NCI-H2107 treated with DMSO at 0.1 percent for 48 hours (cell line): ENCODE results near the gene SMIM43.
"Not testable (repeated sequence)": the region's sequence is repeated elsewhere in the genome, so short reads cannot be mapped to it uniquely, and the experiment has no call there.

Experiments
- DNase-seq: peaks from one replicate; lab custom pipeline; 2025; ENCODE audit not compliant: unreplicated experiment; lab: John Stamatoyannopoulos, UW

Gene SMIM43

DNA sequence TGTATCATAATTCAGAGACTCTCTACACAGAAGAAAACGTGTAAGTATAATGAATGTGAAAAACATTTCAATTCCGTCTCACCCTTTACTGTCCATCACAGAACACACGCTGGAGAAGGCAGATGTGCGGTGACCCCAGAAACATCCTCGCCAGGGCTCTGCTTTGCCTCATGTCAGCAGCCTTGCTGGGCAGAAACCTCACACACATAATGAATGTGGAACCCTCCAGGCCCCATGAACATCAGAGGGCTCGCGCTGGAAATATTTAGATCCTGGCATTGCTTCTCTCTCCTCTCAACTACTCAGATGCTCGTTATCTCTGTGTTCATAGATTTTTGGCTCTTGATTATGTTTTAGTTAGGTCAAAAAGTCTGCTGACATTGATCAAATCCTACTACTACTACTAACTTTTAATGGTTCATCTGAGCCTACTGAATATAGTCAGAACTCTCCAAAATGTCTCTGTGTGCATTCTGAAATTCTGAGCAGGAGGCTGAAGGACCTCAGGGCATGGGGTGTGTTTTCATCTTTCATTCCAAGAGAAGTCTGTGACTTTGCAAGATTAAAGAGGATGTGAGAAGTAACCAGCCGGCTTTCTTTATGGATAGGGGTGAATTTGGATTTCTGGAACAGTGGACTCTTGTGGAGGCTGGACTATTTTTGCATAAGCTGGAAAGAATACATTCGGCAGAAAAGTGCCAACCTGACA is 27.0 kb downstream of the SMIM43 start:
- DNase-seq = no peak

DNA sequence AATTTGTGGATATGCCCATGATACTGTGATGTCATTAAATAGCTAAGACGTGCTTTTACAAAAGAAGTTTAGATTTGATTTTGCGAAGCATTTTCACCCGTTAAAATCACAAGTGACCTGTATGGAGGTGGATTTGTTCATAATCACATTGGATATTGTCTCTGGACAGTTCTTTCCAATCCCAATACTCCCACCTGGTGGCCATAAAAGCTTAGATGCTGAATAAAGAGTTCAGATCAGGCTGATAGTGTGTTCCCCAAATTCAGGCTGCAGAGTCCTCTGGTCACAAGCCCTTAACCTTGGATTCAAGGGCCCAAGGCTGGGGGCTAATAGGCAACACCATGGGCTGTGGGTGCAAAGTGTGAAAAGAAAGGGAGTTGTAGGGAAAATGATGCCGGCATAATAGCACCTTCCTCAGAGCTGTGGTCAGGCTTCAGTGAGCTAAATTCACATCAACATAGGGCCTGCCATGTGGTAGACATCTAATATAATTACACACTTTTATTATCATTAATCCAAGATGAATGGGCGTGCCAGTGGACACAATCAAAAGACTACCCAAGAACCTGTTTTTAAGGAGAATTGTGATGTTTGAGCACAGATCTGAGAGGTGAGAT is 28.1 kb downstream of the SMIM43 start:
- DNase-seq = peak; percentile 38

DNA sequence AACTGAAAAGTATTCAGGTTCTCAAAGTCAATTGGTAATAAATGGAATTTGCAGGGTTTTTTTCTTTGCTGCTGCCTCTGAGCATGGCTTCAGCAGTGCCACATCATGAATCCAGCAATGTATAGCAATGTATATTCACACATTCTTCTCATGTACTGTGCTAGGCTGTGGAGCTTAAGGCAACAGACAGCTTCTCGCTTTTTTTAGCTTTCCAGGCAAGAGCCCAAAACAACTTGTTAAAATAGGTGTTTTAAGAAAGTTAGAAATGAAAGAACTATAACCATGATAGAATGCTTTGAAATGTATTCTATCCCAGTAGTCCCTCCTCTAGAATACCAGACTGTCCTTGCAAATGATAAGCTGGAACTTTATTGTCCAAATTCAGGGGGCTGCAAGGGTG is 30.4 kb downstream of the SMIM43 start:
- DNase-seq = no peak

DNA sequence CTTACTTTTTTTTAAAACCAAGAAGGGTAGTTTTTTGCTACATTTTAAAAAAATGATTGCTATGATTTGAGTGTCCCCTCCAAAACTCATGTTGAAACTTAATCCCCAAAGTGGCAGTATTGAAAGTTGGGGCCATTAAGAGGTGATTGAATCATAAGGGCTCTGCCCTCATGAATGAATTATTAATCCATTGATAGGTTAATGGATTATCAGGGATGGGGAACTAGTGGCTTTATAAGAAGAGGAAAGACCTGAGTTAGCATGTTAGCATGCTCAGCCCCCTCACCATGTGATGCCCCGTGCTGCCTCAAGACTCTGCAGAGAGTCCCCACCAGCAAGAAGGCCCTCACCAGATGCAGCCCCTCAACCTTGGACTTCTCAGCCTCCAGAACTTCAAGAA is 31.0 kb downstream of the SMIM43 start:
- no peak for DNase-seq

DNA sequence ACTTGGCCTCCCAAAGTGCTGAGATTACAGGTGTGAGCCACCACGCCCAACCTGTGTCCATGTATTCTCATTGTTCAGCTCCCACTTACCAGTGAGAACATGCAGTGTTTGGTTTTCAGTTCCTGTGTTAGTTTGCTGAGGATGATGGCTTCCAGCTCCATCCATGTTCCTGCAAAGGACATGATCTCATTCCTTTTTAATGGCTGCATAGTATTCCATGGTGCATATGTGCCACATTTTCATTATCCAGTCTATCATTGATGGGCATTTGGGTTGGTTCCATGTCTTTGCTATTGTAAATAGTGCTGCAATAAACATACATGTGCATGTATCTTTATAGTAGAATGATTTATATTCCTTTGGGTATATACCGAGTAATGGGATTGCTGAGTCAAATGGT is 35.2 kb downstream of the SMIM43 start:
- not testable (repeated sequence) for DNase-seq

DNA sequence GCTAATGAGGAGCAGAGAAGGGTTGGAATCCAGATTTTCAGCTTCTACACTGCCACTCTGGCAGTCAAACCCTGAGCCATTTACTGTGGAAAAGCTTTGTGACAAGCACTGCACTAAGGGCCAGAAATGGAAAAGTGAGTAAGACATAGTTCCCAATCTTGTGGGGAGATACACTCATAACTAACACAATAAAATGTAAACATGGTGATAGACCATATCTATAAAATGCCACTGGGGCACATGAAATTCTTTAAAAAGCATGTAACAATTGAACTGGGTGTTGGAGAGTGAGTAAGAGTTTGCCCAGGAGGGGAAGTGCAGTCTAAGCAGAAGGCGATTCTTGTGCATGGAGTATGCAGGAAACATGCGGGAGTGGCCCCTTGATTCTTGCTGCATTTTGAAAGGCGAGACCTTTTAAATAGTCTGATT is 36.2 kb downstream of the SMIM43 start:
- DNase-seq = no peak

DNA sequence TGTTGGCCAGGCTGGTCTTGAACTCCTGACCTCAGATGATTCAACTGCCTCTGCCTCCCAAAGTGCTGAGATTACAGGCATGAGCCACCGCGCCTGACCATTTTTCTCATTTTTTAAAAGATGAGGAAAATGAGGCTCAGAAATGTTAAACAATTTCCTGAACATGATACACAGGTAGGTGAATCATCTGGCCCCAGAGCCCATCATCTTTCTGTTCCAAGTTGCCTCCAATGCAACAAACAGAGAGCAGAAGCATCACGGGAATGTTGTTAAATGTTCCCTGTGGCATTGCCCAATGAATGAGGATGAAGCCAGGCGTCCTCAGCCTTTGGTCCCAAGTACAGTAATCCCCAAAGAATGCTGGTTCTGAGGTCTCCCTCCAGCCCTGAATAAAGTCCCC is 36.9 kb downstream of the SMIM43 start:
- DNase-seq = no peak

DNA sequence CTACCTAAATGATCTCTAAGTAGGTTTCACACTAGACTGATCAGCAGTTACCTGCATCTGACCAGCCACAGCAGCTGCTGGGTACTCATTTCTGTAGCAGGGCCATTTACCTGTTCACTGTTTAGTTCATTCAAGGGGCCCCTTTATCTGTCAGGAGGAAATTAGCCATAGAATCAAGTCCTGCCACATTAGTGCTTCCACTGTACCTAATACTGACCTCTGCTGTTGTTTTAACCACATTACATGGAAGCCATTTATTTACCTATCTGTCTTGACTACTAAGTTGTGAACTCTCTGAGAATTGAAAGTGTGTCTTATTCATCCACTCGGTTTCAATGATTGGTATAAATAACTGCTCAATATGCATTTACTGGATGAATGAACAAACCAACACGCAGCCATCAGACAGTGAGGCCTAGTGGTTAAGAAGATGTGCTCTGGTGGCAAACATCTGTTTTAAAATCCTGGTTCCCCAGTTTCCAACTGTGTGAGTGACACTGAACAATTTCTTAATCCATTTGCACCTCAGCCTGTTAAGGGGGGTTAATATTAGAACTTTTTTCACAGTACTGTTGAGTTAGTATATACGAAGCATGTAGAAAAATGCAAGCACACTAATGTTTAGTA is 38.2 kb downstream of the SMIM43 start:
- peak; percentile 63 for DNase-seq

DNA sequence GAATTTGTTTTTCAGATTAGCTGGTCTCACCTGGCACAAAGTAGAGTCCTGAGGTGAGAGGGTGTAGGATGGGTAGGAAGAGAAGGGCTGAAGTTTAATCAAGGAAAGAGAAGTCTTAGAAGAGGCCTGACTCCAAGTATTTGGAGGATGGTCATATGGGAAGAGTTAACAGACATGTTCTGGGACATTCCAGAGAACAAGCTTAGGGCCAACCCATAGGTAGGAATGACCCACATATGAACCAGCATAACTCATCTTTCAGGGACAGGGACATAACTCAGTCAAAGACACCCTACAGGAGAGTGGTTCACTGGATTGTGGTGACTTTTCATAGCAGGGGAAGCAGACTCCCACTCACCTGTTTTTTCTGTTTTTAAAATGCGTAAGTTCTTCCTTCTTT is 40.3 kb downstream of the SMIM43 start:
- no peak for DNase-seq

DNA sequence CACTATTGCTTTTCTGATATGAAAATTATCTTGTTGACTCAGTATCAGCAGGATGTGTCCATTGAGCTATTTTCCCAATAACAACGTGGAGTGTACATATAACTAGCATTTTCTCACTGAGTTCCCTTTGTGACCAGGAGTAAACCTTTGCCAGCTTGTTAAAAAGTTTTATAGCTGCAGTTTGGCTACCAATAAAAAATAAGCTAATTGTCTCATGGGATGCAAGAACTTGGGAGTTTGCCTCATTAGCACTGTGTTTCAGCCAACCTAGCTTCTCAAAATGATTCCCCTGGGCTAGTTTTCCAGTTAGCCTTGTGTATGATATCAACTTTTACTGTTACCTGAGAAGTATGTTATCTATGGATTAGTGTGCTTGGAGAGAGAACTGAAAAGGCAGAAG is 43.3 kb downstream of the SMIM43 start:
- DNase-seq = no peak

DNA sequence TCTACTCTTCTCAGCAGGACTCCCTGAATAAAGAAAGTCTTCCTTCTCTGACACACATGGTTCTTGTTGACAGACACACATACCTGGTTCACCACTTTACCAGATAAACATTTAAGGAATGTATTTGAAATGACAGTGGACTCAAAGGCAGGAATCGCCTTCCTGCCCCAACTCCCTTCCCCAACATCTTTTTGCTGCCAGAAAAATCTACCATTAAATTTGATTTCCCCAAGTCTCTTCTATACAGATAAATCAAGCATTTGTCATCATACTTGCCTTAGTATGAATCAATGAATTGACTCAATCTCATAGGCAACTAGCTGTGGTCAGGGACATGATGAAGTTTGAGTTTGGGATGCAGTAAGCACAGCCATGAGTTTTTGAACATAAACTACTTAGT is 44.9 kb downstream of the SMIM43 start:
- no peak for DNase-seq

DNA sequence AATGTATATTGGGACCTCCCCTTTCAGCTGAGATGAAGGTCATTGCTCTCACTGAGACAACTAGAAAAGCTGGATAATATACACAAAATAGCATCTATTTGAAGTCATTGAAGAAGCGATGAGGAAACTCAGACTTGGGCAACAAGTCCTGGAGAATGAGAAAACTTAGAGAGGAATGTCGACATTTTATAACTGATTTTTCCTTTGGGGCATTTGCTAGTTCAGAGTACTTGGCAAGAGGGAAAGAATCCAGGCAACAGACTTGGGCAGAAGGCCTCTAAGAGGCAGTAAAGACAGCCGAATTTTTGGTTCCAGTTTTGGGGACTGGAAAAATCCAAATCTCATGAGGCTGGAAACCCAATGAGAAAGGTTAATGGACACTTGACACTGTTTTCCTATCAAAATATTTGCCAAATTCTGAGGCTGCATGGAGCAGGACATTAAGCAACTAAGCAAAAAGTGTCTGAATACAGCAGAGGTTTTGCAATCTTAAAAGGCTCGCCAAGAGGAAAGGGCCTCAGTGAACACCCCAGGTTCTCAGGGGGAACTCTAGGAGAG is 47.2 kb downstream of the SMIM43 start:
- no peak for DNase-seq

DNA sequence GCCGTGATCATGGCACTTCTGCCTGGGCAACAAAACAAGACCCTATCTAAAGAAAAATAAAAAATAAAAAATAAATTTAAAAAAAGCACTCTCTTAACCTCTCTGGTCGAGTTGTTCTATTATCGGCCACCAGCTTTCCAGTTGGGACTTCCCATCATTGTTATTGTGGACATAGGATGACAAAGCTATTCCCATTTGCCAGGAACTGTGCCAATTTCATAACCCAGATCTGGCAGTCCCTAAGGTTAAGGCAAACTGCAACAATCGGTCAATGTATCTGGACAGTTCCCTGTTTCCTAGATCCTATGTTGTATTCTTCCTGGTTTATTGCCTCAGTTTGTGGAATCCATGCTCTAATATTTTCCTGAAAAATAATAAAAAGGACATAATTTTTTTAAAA is 50.4 kb downstream of the SMIM43 start:
- DNase-seq = no peak

DNA sequence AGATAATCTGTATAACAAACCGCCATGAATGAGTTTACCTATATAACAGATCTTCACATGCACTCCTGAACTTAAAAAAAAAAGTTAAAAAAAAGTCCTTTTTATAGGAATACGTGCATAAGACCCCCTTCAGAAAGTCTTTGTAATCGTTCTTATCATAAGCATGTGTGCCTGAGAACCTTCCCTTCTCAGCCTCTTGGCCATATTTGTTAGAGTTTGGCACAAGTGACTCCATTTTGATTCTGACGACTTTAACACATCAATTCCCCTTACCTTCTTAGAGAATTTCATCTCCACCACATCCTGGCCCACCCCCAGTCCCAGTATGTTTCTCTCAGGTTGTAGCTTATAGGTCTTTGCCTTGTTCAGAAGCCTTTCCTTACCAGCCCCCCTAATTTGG is 52.2 kb downstream of the SMIM43 start:
- DNase-seq = no peak

DNA sequence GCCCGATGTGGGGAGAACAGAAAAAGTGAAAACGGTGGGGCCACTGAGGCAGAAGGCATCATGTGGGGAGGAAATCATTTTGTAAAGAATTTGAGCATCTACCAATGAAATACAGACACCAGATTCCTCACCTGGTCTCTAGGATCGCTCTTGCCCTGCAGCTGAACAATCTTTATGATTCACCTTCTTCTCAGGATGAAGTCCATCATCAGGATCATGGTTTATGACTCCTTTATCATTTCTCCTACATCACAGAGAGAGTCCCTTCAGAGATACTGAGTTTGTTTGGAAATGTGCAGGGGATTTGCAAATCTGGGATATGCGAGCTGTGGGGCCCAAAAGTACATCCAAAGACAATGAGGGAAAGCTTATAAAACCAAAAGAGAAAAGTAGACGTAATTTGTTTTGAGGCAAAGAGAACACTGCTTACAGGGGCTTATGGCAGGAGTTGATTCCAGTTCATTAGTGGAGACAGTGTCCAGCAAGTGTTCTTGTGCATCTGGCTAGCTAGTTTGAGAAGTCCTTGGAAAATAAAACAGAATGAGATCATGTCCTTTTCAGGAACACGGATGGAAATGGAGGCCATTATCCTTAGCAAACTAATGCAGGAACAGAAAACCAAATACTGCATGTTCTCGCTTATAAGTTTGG is 52.8 kb downstream of the SMIM43 start:
- no peak for DNase-seq

DNA sequence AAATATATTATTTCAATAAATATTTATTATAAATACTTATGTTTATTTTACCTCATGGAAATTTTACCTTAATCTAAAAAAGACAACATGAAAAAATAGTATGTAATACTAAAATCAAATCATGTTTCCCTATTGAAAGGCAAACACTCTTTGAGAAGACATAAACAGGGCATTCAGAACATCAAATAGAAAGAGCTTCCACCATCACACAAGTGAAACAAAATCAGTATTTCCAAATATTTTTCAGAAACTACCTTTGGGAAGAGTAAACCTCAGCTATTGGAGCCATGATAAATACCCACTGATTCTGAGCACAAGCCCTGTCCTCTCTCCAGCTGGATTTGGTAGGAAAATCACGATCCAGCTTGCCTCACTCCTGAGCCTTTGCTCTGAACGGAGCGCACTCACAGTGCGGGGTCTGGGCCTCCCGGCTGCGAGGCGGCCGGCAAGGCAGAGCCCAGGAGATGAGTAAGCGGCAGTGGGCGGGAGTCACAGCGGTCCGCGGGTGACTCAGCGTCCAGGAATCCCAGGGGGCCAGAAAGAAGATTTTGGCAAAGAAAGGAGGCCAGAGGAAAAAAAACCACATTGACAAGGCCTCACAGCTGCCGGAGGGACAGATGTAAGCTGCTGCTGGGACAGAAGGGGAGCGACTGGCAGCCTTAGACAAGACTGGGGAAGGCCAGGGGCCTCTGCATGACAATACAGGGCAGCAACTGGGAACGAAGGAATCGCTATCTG is 53.5 kb downstream of the SMIM43 start:
- DNase-seq = no peak

DNA sequence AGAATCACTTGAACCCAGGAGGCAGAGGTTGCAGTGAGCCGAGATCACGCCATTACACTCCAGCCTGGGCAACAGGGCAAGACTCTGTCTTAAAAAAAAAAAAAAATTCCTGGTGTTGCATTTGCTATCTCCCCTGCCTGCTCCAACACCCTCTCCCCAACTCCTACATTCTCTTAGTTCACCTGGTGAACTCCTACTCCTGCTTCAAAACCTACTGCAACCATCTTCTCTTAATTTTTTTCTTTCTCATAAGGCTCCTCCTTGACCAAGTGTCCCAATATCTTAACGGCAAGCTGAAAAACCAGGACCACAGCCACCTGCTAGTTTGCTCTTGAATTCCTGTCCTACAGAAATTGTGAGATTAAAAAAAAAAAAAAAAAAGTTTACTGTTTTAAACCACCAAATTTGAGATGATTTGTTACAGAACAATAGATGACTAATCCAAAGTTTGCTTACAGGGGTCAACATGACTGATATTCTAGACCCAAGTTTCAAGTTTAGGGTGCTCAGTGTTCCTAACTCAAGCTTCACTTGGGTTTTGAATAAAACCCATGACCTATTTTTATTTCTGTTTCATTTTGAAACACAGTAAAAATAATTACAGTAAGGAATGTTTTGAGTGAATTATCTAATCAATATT is 55.1 kb downstream of the SMIM43 start:
- DNase-seq = no peak
